Erythroblast (primary cell): ENCODE data around the gene TAS2R14.

Experiments used
- GATA1 ChIP-seq: IDR thresholded peaks from 2 replicates; pipeline ENCODE4 v1.6.1; 2011; ENCODE audit warnings: low read depth, mild to moderate bottlenecking, control low read depth, low read length, moderate library complexity
- POLR2A ChIP-seq: IDR thresholded peaks from 2 replicates; pipeline ENCODE4 v1.6.1; 2011; ENCODE audit warnings: mild to moderate bottlenecking, low read length

DNA sequence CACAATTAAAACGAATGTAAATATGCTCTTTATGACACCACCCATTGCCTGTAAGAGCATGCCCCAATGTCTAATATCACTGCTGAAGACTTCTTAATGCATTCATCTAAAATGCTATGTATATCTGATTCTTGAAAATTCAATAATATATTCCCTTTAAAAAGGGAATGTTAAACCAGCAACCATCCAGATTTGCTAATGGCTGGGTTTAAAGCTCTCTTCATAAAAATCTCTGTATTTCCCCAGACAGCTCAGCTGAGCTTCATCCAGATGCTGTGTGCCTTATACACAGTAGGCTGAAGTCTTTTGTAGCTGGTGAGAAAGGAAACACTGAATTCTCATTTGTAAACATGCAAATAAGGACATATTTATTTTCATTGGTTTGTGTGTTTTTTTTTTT, at the start of gene TAS2R14:
- TF ChIP-seq POLR2A (no peak), GATA1 (no peak)
